ENCODE data around the gene SLC6A18. TPM values are rescaled to one million over a fixed set of nuclear protein-coding genes. Genes with fewer than 3 reads are reported as not detected.

SLC6A18 gene
- total and polyA plus RNA-seq, 10 of the 15 experiments (the other 5 are each of a cell fraction or from before 2014, with no cell fraction given): not detected

- TF ChIP-seq IKZF1 (conservative IDR thresholded peaks at IDR 0.05): no peak
- TF ChIP-seq SIX5 (IDR thresholded peaks at IDR 0.05; ENCODE audit: low read depth, low read length, severe bottlenecking): no peak
- TF ChIP-seq, protein P1, sequence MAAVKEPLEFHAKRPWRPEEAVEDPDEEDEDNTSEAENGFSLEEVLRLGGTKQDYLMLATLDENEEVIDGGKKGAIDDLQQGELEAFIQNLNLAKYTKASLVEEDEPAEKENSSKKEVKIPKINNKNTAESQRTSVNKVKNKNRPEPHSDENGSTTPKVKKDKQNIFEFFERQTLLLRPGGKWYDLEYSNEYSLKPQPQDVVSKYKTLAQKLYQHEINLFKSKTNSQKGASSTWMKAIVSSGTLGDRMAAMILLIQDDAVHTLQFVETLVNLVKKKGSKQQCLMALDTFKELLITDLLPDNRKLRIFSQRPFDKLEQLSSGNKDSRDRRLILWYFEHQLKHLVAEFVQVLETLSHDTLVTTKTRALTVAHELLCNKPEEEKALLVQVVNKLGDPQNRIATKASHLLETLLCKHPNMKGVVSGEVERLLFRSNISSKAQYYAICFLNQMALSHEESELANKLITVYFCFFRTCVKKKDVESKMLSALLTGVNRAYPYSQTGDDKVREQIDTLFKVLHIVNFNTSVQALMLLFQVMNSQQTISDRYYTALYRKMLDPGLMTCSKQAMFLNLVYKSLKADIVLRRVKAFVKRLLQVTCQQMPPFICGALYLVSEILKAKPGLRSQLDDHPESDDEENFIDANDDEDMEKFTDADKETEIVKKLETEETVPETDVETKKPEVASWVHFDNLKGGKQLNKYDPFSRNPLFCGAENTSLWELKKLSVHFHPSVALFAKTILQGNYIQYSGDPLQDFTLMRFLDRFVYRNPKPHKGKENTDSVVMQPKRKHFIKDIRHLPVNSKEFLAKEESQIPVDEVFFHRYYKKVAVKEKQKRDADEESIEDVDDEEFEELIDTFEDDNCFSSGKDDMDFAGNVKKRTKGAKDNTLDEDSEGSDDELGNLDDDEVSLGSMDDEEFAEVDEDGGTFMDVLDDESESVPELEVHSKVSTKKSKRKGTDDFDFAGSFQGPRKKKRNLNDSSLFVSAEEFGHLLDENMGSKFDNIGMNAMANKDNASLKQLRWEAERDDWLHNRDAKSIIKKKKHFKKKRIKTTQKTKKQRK (IDR thresholded peaks at IDR 0.05; ENCODE audit: low read depth, low read length): no peak
Observed at GRCh38 chr5:1195916-1196315, 29.3 kb upstream of the SLC6A18 start (continued).

DNA sequence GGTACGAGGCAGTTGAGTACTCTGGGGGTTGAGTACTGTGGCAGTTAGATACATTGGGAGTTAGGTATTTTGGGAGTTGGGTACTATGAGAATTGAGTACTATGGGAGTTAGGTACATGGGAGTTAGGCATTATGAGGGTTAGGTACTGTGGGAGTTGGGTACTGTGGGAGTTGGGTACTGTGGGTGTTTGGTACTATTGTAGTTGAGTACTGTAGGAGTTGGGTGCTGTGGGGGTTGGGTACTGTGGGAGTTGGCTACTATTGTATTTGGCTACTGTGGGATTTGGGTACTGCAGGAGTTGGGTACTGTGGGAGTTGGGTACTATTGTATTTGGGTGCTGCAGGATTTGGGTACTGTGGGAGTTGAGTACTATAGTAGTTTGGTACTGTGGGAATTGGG, 28.6 kb upstream of the SLC6A18 start:
- no TSS peak for BruUV-seq (replicated peaks)
- ATAC-seq (no peak), DNase-seq (ENCODE audit: low read depth, low spot score) (no peak), FAIRE-seq (no peak)
- no peak overlapping the region for H2AFZ ChIP-seq (ENCODE audit: control insufficient read depth, low read depth, low read length)
- H3K4me1 ChIP-seq (ENCODE audit: control insufficient read depth, insufficient read depth, low read length): no peaks in the 10 kb centered on the region
- no peak overlapping the region for H3K4me3 ChIP-seq
- ChIA-PET RAD21 (ENCODE audit: unreplicated experiment) (no interaction called here), POLR2A (no interaction called here), CTCF (no interaction called here), SMC1A (ENCODE audit: uncharacterized antibody, unreplicated experiment) (no interaction called here)
- intact Hi-C loops (cut with micrococcal nuclease; ENCODE audit: unreplicated experiment): no loop called here
- H3K9me3 ChIP-seq (replicated peaks; ENCODE audit: control insufficient read depth, insufficient read depth, low read length): no peaks in the 10 kb centered on the region
- no peak overlapping the region for H3K4me2 ChIP-seq (ENCODE audit: control insufficient read depth, insufficient read depth)
- H3K9ac ChIP-seq (ENCODE audit: control insufficient read depth, insufficient read depth, low read length): no peak overlapping the region
- H4K20me1 ChIP-seq (ENCODE audit: control insufficient read depth, insufficient read depth): no peaks in the 10 kb centered on the region
- no peaks in the 10 kb centered on the region for H3K36me3 ChIP-seq (ENCODE audit: control insufficient read depth in 2 of 2, insufficient read depth in 2 of 2, low read length in 1 of 2)
- H3K27ac ChIP-seq (ENCODE audit: control insufficient read depth, insufficient read depth): no peak overlapping the region
- no peaks in the 10 kb centered on the region; a peak in 1 of 4 replicates for H3K27me3 ChIP-seq (replicated peaks in 1 of 2; ENCODE audit: control insufficient read depth in 2 of 2, insufficient read depth in 2 of 2, low read length in 1 of 2)
- 0% methylated on average over 1 of the region's 1 CpG for WGBS (ENCODE audit: insufficient coverage, insufficient replicate concordance, low lambda C conversion rate, missing lambda C conversion rate)
- H3K79me2 ChIP-seq (ENCODE audit: control insufficient read depth, insufficient read depth, low read length): no peaks in the 10 kb centered on the region
- in situ Hi-C loops (cut with MboI): no loop called here
- no peak for TF ChIP-seq SRF (IDR thresholded peaks at IDR 0.05; ENCODE audit: low read depth in 2 of 2, low read length in 2 of 2)
- no peak for TF ChIP-seq ZBTB40 (IDR thresholded peaks at IDR 0.05; ENCODE audit: borderline replicate concordance)
- TF ChIP-seq EZH2 (IDR thresholded peaks at IDR 0.05; ENCODE audit: borderline replicate concordance, control insufficient read depth, low read depth, low read length): no peak
- TF ChIP-seq, protein P2, sequence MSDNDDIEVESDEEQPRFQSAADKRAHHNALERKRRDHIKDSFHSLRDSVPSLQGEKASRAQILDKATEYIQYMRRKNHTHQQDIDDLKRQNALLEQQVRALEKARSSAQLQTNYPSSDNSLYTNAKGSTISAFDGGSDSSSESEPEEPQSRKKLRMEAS (IDR thresholded peaks at IDR 0.05; ENCODE audit: low read depth, low read length): no peak
- TF ChIP-seq CBX3 (IDR thresholded peaks at IDR 0.05; ENCODE audit: borderline replicate concordance, low read depth): no peak
- no peak for TF ChIP-seq IRF3 (IDR thresholded peaks at IDR 0.05)
- TF ChIP-seq, protein P3, sequence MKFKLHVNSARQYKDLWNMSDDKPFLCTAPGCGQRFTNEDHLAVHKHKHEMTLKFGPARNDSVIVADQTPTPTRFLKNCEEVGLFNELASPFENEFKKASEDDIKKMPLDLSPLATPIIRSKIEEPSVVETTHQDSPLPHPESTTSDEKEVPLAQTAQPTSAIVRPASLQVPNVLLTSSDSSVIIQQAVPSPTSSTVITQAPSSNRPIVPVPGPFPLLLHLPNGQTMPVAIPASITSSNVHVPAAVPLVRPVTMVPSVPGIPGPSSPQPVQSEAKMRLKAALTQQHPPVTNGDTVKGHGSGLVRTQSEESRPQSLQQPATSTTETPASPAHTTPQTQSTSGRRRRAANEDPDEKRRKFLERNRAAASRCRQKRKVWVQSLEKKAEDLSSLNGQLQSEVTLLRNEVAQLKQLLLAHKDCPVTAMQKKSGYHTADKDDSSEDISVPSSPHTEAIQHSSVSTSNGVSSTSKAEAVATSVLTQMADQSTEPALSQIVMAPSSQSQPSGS (IDR thresholded peaks at IDR 0.05; ENCODE audit: low read length): no peak
